HuH-7 (cell line): ENCODE results near the gene OR10K1.
"Not testable (repeated sequence)": the region's sequence is repeated elsewhere in the genome, so short reads cannot be mapped to it uniquely, and the experiment has no call there.

Experiments used
- DNase-seq: peaks from one replicate; pipeline ENCODE4 v3.0.0; 2011; ENCODE audit warnings: low spot score

OR10K1 gene

GRCh38 chr1:158461534-158461933 is at the start of gene OR10K1:
Gene OR10K1 (plus strand): TSS chr1:158461834. CDS start chr1:158465562, 3,728 bp downstream.
- DNase-seq, result no peak

GRCh38 chr1:158414651-158415345 is 46.8 kb upstream of the OR10K1 start:
- no peak for DNase-seq

GRCh38 chr1:158417586-158417985 is 44.0 kb upstream of the OR10K1 start:
- no peak for DNase-seq

GRCh38 chr1:158422212-158422611 is 39.4 kb upstream of the OR10K1 start:
- DNase-seq, result no peak

GRCh38 chr1:158425027-158425426 is 36.6 kb upstream of the OR10K1 start:
- no peak for DNase-seq

- DNase-seq, result no peak
Observed at GRCh38 chr1:158426137-158426536, 35.5 kb upstream of the OR10K1 start, which contains the start of gene OR10K2. Gene OR10K2 (minus strand): TSS chr1:158426237. CDS start chr1:158420866, 5,371 bp downstream.

- not testable (repeated sequence) for DNase-seq
Observed at GRCh38 chr1:158430163-158430562, 31.5 kb upstream of the OR10K1 start.

GRCh38 chr1:158434741-158435140 is 26.9 kb upstream of the OR10K1 start:
- DNase-seq, result no peak

GRCh38 chr1:158445376-158445775 is 16.3 kb upstream of the OR10K1 start:
- DNase-seq, result no peak

GRCh38 chr1:158454537-158454936 is 7.1 kb upstream of the OR10K1 start:
- no peak for DNase-seq

- DNase-seq, result no peak
Observed at GRCh38 chr1:158457246-158457645, 4.4 kb upstream of the OR10K1 start.

- no peak for DNase-seq
Observed at GRCh38 chr1:158458263-158458662, 3.4 kb upstream of the OR10K1 start.

GRCh38 chr1:158471920-158472319 is 10.3 kb downstream of the OR10K1 start, which contains the start of gene OR10R2:
Gene OR10R2 (plus strand): TSS chr1:158472220. CDS start chr1:158472326, 106 bp downstream.
- DNase-seq, result no peak

- no peak for DNase-seq
Observed at GRCh38 chr1:158485455-158485854, 23.8 kb downstream of the OR10K1 start.

GRCh38 chr1:158491316-158491715 is 29.7 kb downstream of the OR10K1 start:
- DNase-seq, result no peak

- no peak for DNase-seq
Observed at GRCh38 chr1:158493054-158493453, 31.4 kb downstream of the OR10K1 start.

- DNase-seq, result no peak
Observed at GRCh38 chr1:158494796-158495195, 33.2 kb downstream of the OR10K1 start.

GRCh38 chr1:158496374-158496773 is 34.7 kb downstream of the OR10K1 start:
- DNase-seq, result no peak

GRCh38 chr1:158506369-158506987 is 44.8 kb downstream of the OR10K1 start:
- no peak for DNase-seq

GRCh38 chr1:158507511-158507910 is 45.9 kb downstream of the OR10K1 start:
- no peak for DNase-seq

- DNase-seq, result no peak
Observed at GRCh38 chr1:158509471-158510156, 48.0 kb downstream of the OR10K1 start.

GRCh38 chr1:158516966-158517365 is 55.3 kb downstream of the OR10K1 start:
- no peak for DNase-seq
